Skeletal muscle cell (primary cell): Measurements from ENCODE around the gene RNF186.
"Not testable (repeated sequence)": the region's sequence is repeated elsewhere in the genome, so short reads cannot be mapped to it uniquely, and the experiment has no call there.

Source experiments
- DNase-seq: peaks from one replicate; pipeline ENCODE4 v3.0.0-alpha.2; 2010; ENCODE audit warnings: low read depth
- H3K4me3 ChIP-seq: 2 replicates; pipeline ENCODE4 v1.5.1; 2011; ENCODE audit warnings: low read depth, mild to moderate bottlenecking, control low read depth, low read length, moderate library complexity

RNF186 gene, protein sequence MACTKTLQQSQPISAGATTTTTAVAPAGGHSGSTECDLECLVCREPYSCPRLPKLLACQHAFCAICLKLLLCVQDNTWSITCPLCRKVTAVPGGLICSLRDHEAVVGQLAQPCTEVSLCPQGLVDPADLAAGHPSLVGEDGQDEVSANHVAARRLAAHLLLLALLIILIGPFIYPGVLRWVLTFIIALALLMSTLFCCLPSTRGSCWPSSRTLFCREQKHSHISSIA

GRCh38 chr1:19814681-19815503 lies at the start of gene RNF186:
Gene RNF186 (minus strand): TSS chr1:19815283. CDS start chr1:19815101, 182 bp downstream.
- H3K4me3 ChIP-seq = no peak within 1 kb of the TSS
- DNase-seq = no peak

DNA sequence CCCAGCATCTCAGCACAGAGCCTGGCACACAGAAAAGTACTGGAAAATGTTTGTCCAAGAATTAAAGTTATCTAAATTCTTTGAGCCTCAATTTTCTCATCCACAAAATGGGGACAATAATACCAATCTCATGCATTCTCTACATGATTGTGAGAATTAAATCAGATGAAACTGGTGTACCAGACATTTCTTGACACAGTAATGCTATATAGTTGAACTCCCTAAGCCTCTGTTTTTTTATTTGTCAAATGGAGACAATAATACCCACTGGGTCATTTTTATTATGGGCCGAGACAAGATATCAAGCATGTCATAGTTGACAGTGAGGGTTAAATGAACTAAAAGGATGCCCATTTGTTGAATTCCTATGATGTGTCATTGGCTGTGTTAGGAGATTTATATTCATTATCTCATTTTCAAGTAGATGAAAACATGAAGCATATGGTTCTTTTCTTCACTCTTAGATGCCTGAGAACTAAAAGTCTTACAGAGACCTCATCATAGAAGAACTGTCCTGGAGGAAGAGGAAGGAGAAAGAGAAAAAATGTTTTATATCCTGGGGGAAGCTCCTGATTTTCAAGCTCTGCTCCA lies 49.6 kb upstream of the RNF186 start:
- no peak overlapping the region for H3K4me3 ChIP-seq
- DNase-seq = no peak

DNA sequence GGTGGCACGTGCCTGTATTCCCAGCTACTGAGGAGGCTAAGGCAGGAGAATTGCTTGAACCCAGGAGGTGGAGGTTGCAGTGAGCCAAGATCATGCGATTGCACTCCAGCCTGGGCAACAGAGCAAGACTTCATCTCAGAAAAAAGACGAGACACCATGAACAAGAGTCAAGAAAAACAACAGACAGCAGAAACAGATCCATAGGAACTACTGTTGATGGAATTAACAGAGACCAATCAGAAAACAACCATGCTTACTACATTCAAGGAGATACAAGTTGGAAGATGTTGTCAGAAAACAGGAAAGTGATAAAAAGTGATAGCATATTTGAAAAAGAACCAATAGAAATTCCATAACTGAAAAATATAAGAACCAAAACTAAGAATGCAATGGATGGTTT lies 47.9 kb upstream of the RNF186 start:
- no peak for DNase-seq
- no peak overlapping the region for H3K4me3 ChIP-seq

DNA sequence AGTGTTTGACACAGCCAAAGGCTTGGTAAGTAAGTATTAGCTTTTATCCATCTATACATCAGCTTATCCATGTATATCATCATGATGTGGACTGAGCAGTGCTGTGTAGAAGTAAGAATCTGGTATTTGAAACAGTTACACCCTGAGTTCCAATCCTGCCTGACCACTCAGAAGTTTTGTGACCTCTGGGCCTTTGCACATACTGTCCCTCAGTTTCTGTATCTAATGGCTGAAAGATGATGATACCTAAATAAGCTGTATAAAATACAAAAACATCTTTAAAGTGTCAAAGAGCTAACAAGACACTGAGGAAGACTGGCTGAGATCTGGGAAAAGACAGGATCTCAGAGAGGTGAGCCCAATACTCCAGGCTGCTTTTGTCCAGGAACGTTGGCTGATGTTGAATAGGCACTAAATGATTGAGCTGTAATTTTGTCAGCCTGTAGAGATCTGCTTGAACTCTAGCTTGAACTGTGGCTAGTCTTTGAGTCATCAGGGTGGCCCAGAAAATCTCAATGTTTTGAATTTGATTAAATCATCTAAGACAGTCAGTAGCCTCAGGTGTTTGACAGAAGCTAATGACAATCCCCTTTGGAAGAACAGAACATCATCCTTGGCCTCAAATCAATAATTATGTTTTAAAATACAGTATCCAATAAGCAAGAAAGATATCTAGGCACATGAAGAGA lies 46.9 kb upstream of the RNF186 start:
- no peak overlapping the region for H3K4me3 ChIP-seq
- no peak for DNase-seq

DNA sequence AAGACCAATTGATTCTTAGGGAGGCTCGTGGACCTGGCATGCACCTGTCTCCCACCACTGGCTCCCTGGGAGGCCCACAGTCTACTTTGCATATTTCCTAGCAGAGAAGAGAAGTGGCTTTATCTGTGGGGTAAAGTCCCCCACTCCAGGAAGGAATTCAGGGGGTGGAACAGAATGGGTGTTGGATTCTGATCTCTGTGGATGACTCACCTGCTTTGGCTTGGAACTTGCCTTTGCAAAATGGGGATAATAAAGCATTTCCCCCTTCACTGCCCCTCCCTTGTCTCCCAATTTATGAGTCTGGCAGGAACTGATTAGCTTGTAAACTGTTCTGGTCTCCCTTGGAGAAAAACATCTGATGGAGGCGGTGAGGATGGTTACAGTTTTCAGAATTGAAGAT lies 46.0 kb upstream of the RNF186 start:
- H3K4me3 ChIP-seq = no peak overlapping the region
- DNase-seq = no peak

GRCh38 chr1:19860418-19860817 lies 45.3 kb upstream of the RNF186 start:
- H3K4me3 ChIP-seq = no peak overlapping the region
- no peak for DNase-seq

GRCh38 chr1:19859876-19860275 lies 44.8 kb upstream of the RNF186 start:
- no peak overlapping the region for H3K4me3 ChIP-seq
- DNase-seq = no peak

GRCh38 chr1:19858893-19859292 lies 43.8 kb upstream of the RNF186 start:
- no peak overlapping the region for H3K4me3 ChIP-seq
- DNase-seq = no peak

GRCh38 chr1:19854866-19855265 lies 39.8 kb upstream of the RNF186 start:
- no peak for DNase-seq
- no peak overlapping the region for H3K4me3 ChIP-seq

GRCh38 chr1:19852036-19852435 lies 37.0 kb upstream of the RNF186 start:
- no peak overlapping the region for H3K4me3 ChIP-seq
- DNase-seq = no peak

GRCh38 chr1:19850214-19850613 lies 35.1 kb upstream of the RNF186 start:
- no peak for DNase-seq
- no peak overlapping the region for H3K4me3 ChIP-seq

DNA sequence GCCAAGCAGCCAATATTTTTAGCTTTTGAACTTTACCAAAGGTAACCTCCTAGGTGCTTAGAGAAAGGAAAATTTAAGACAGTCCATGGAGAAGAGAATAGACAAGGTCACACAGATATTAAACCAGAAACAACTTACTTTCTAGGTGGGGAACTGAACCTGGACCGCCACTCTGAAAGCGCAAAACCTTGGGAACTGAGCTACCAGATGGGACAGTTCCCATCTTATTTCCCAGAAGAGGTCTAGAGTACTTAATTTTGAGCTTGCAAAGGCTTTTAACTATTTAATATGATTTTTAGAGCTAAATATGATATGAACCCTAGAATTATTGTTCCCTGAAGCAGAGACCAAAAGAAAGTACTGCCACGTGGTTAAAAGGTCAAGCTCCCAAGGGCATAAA lies 34.2 kb upstream of the RNF186 start:
- DNase-seq, H3K4me3 ChIP-seq: not testable (repeated sequence)

DNA sequence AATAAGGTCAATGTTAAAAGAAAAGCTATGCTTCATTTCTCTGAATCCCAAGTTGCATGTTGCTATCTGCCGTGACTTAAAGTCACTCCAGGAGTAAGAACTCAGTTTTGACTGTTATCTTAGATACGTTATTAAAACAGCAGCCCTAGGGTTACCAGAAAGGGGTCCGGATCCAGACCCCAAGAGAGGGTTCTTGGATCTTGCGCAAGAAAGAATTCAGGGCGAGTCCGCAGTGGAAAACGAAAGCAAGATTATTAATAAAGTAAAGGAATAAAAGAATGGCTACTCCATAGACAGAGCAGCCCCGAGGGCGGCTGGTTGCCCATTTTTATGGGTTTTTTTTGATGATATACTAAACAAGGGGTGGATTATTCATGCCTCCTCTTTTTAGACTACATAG lies 32.3 kb upstream of the RNF186 start:
- not testable (repeated sequence) for DNase-seq, H3K4me3 ChIP-seq

DNA sequence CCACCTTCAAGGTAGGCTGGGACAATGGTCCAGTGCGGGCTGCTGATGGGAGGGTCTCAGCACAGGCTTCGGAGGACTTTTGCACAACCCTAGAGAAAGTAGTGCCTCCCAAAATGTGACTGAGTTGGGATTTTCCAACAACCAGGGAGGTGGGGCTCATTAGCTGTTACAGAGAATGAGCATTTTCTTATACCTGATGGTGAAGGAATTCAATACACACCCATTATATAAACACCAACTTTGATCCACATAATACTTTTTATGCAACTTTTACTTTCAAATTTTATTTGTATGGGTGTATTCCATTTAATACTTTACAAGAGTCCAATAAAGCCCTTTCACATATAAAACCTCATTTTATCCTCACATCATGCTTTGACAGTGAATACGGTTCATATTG lies 31.3 kb upstream of the RNF186 start:
- no peak overlapping the region for H3K4me3 ChIP-seq
- DNase-seq = no peak

- no peak for DNase-seq
Observed at GRCh38 chr1:19845555-19845954, 30.5 kb upstream of the RNF186 start.

DNA sequence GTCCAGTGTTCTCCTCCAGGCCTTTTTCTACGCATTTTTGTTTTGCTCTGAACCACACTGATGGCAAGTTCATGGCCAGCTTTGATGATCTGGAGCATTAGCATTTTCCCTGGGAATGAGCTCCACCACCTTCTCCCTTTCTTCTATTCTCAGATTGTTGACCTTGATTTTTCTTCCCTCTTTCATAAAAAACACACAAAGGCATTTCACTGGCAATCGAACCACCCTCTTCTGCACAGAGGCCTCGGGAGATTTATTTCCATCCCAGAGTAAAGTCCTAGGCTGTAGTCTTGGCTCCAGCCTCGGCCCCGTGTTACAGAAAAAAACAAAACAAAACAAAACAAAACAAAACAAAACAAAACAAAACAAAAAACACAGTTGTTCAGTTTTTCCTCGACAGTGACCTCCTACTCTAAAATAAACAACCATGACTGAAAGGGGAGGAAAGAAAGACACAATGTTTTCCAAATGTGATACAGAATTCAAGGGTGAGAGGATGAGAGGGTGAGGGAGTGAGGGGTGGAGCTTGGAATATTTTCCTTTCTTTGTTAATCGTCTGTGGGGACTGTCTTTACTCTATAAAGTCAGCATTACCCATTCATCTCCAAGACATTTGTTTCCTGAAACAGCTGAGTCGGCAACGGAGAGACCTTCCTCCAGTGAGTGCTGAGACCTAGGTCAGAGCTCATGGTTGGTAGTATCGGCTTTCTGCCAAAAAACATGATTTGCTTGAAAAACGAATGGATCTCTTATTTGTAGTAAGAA lies 29.8 kb upstream of the RNF186 start:
- H3K4me3 ChIP-seq = no peak overlapping the region
- DNase-seq = no peak

More at GRCh38 chr1:19845555-19845954, 30.5 kb upstream of the RNF186 start:
- no peak overlapping the region for H3K4me3 ChIP-seq

DNA sequence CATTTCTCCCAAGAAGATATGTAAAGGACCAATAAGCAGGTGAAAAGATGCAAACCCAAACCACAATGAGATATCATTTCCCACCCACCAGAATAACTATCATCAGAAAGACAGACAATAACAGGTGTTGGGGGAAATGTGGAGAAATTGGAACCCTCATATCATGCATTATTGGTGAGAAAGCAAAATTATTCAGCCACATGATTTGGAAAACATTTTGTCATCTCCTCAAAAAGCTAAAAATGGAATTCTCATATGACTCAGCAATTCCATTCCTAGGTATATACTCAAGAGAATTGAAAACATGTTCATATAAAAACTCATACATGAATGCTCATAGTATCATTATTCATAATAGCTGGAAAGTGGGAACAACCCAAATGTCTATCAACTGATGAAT lies 25.1 kb upstream of the RNF186 start:
- H3K4me3 ChIP-seq = no peak overlapping the region
- no peak for DNase-seq

DNA sequence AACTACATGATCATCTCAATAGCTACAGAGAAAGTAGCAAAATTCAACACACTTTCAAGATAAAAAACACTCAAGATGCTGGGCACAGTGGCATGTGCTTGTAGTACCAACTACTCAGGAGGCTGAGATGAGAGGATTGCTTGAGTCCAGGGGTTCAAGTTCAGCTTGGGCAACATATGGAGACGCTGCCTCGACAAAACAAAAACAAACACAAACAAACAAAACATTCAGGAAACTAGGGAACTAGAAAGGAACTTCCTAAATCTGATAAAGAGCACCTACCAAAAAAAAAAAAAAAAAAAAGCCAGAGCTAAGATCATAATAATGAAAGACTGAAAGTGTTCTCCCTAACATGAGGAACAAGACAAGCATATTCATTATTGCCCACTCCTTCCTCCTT lies 22.8 kb upstream of the RNF186 start:
- no peak for DNase-seq
- no peak overlapping the region for H3K4me3 ChIP-seq

- DNase-seq = no peak
- H3K4me3 ChIP-seq = no peak overlapping the region
Observed at GRCh38 chr1:19835578-19835977, 20.5 kb upstream of the RNF186 start.
